DOHH2 (cell line): Measurements from ENCODE around the gene ECT2.
"Not testable (repeated sequence)": the region's sequence is repeated elsewhere in the genome, so short reads cannot be mapped to it uniquely, and the experiment has no call there.

Source experiments
- H3F3A ChIP-seq: fragments of 200-600 bp; sonication (generic), shearing (Covaris generic); 2 replicates; pipeline ENCODE4 v1.6.0; 2016; ENCODE audit warnings: antibody characterized with exemption, mild to moderate bottlenecking; ENCODE audit not compliant: control insufficient read depth, insufficient read depth
- H3K27ac ChIP-seq: fragments of 200-600 bp; sonication (generic); 2 replicates; pipeline ENCODE4 v1.5.1; 2014; ENCODE audit warnings: low read depth, mild to moderate bottlenecking, low read length, moderate library complexity
- H3K27me3 ChIP-seq: fragments of 200-600 bp; sonication (generic); 2 replicates; pipeline ENCODE4 v1.6.1; 2014; ENCODE audit warnings: mild to moderate bottlenecking, low read length, mixed read lengths; ENCODE audit not compliant: control insufficient read depth
- H3K36me3 ChIP-seq: fragments of 200-600 bp; sonication (generic); 2 replicates; pipeline ENCODE4 v1.6.1; 2014; ENCODE audit warnings: mild to moderate bottlenecking, low read length, moderate library complexity, mixed read lengths; ENCODE audit not compliant: control insufficient read depth
- H3K4me1 ChIP-seq: fragments of 200-600 bp; sonication (generic); 2 replicates; pipeline ENCODE4 v1.6.1; 2014; ENCODE audit warnings: mild to moderate bottlenecking, low read length, mixed read lengths; ENCODE audit not compliant: control insufficient read depth
- H3K4me2 ChIP-seq: fragments of 200-600 bp; sonication (generic); 2 replicates; pipeline ENCODE4 v1.6.0; 2014; ENCODE audit warnings: mild to moderate bottlenecking, low read length, moderate library complexity
- H3K4me3 ChIP-seq: fragments of 200-600 bp; sonication (generic); 2 replicates; pipeline ENCODE4 v1.5.1; 2014; ENCODE audit warnings: mild to moderate bottlenecking, low read length, mixed read lengths
- H3K79me2 ChIP-seq: fragments of 200-600 bp; sonication (generic); 2 replicates; pipeline ENCODE4 v1.6.1; 2014; ENCODE audit warnings: mild to moderate bottlenecking, low read length, mixed read lengths; ENCODE audit not compliant: control insufficient read depth
- H3K9me2 ChIP-seq: fragments of 200-600 bp; sonication (generic); replicated peaks from 2 replicates; pipeline ENCODE4 v1.6.1; 2014; ENCODE audit warnings: mild to moderate bottlenecking, low read length, mixed read lengths; ENCODE audit not compliant: control insufficient read depth
- H3K9me3 ChIP-seq: fragments of 200-600 bp; sonication (generic); 2 replicates; pipeline ENCODE4 v1.6.1; 2014; ENCODE audit warnings: antibody characterized with exemption, low read length, mixed read lengths; ENCODE audit not compliant: control insufficient read depth, insufficient read depth
- H4K20me1 ChIP-seq: fragments of 200-600 bp; sonication (generic); 2 replicates; pipeline ENCODE4 v1.6.0; 2014; ENCODE audit warnings: low read depth, mild to moderate bottlenecking, antibody characterized with exemption, low read length, moderate library complexity; ENCODE audit not compliant: control insufficient read depth, insufficient read depth
- EZH2phosphoT487 ChIP-seq: fragments of 200-600 bp; sonication (generic); IDR thresholded peaks from 2 replicates; pipeline ENCODE4 v1.6.1; 2017; ENCODE audit warnings: borderline replicate concordance, mild to moderate bottlenecking, antibody characterized with exemption, low read length, moderate library complexity, mixed read lengths
- TF ChIP-seq, protein P1 (sequence below): fragments of 200-600 bp; sonication (generic); IDR thresholded peaks from one replicate; pipeline ENCODE4 v1.5.1; 2014; ENCODE audit warnings: antibody characterized with exemption, mild to moderate bottlenecking, low read depth, low read length; ENCODE audit not compliant: poor library complexity, severe bottlenecking

Gene ECT2

GRCh38 chr3:172752651-172753050, 2.1 kb downstream of the ECT2 start:
- no peaks in the 10 kb centered on the region for H4K20me1 ChIP-seq
- H3K4me1 ChIP-seq = peaks cover 24% of the 10 kb centered on the region
- H3K27me3 ChIP-seq = no peaks in the 10 kb centered on the region
- peak overlapping the region; percentile 95 for H3K4me3 ChIP-seq
- TF ChIP-seq EZH2phosphoT487 = no peak
- TF ChIP-seq, protein P1, sequence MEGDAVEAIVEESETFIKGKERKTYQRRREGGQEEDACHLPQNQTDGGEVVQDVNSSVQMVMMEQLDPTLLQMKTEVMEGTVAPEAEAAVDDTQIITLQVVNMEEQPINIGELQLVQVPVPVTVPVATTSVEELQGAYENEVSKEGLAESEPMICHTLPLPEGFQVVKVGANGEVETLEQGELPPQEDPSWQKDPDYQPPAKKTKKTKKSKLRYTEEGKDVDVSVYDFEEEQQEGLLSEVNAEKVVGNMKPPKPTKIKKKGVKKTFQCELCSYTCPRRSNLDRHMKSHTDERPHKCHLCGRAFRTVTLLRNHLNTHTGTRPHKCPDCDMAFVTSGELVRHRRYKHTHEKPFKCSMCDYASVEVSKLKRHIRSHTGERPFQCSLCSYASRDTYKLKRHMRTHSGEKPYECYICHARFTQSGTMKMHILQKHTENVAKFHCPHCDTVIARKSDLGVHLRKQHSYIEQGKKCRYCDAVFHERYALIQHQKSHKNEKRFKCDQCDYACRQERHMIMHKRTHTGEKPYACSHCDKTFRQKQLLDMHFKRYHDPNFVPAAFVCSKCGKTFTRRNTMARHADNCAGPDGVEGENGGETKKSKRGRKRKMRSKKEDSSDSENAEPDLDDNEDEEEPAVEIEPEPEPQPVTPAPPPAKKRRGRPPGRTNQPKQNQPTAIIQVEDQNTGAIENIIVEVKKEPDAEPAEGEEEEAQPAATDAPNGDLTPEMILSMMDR = no peak
- H3K9me3 ChIP-seq = no peaks in the 10 kb centered on the region
- peak overlapping the region; percentile 68 for H3K4me2 ChIP-seq
- H3K27ac ChIP-seq = no peak overlapping the region
- peaks cover 60% of the 10 kb centered on the region for H3K79me2 ChIP-seq
- H3K36me3 ChIP-seq = peaks cover 61% of the 10 kb centered on the region
- no peaks in the 10 kb centered on the region for H3F3A ChIP-seq
- H3K9me2 ChIP-seq = no peaks in the 10 kb centered on the region

- Histone ChIP-seq H3K27me3 (no peaks in the 10 kb centered on the region), H3K27ac (no peak overlapping the region), H3K79me2 (peaks cover 63% of the 10 kb centered on the region), H3K4me3 (0 out of 2 replicates have a peak overlapping the region, but pooled peaks have one; percentile 95), H3F3A (no peaks in the 10 kb centered on the region), H3K9me3 (no peaks in the 10 kb centered on the region), H4K20me1 (no peaks in the 10 kb centered on the region), H3K9me2 (no peaks in the 10 kb centered on the region), H3K36me3 (peaks cover 65% of the 10 kb centered on the region), H3K4me2 (peak overlapping the region; percentile 68), H3K4me1 (peaks cover 24% of the 10 kb centered on the region)
- TF ChIP-seq, protein P1 = no peak
- TF ChIP-seq EZH2phosphoT487 = no peak
Measured at GRCh38 chr3:172753125-172753524, 2.6 kb downstream of the ECT2 start.

DNA sequence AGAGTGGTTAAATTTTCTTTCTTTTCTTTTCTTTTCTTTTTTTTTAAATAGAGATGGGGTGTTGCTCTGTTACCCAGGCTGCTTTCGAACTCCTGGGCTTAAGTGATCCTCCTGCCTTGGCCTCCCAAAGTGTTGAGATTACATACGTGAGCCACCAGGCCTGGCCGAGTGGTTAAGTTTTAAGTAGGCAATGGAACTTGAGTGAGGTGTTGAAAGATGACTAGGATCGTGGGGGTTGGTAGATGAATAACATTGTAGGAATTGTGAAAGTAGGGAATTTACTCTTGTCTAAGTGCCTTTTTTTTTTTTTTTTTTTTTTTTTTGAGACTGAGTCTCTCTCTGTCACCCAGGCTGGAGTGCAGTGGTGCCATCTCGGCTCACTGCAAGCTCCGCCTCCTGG, 9.9 kb downstream of the ECT2 start:
- not testable (repeated sequence) for H3F3A ChIP-seq, H3K9me2 ChIP-seq, H4K20me1 ChIP-seq, H3K27ac ChIP-seq, H3K27me3 ChIP-seq, H3K4me3 ChIP-seq, H3K9me3 ChIP-seq, H3K4me1 ChIP-seq, H3K4me2 ChIP-seq
- Histone ChIP-seq H3K36me3 (peaks cover 94% of the 10 kb centered on the region), H3K79me2 (peaks cover 15% of the 10 kb centered on the region)

- Histone ChIP-seq H3K9me2 (no peaks in the 10 kb centered on the region), H3K4me3 (no peak overlapping the region), H3K36me3 (peaks cover 97% of the 10 kb centered on the region), H3K4me2 (no peak overlapping the region), H3K79me2 (no peaks in the 10 kb centered on the region; the same call in 1 of the 2 replicates), H4K20me1 (no peaks in the 10 kb centered on the region), H3K27me3 (no peaks in the 10 kb centered on the region), H3F3A (peaks cover 2% of the 10 kb centered on the region; the same call in 1 of the 2 replicates), H3K27ac (no peak overlapping the region), H3K4me1 (no peaks in the 10 kb centered on the region), H3K9me3 (no peaks in the 10 kb centered on the region)
- no peak for TF ChIP-seq EZH2phosphoT487
- TF ChIP-seq, protein P1 = no peak
Measured at GRCh38 chr3:172766241-172766640, 15.7 kb downstream of the ECT2 start.
